HS-5 (cell line): ENCODE measurements around the gene TMEM17.

Source experiments
- DNase-seq: peaks from one replicate; pipeline ENCODE4 v3.0.0-alpha.2; 2012; ENCODE audit warnings: low read depth

Gene TMEM17

GRCh38 chr2:62455957-62456692 lies 49.9 kb downstream of the TMEM17 start:
- DNase-seq: no peak

DNA sequence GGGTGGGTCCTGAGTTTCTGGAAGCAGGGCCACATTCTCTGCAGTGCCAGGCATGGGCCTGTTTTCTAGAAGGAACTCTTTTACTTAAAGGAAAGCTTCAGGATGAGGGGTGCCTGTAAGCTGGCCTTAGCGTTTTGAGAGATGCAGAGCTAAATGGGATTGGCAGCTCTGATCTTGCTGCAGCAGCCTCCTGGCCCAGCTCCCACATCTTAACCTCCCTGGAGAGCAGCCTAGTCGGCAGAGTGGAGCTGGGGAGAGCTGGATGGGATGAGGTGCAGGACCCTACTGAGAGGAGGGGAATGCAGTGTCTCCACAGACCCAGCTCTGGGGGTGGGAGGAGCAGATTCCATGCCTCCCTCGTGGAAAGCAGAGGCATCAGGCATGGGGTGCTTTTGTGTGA lies 52.0 kb downstream of the TMEM17 start:
- no peak for DNase-seq

DNA sequence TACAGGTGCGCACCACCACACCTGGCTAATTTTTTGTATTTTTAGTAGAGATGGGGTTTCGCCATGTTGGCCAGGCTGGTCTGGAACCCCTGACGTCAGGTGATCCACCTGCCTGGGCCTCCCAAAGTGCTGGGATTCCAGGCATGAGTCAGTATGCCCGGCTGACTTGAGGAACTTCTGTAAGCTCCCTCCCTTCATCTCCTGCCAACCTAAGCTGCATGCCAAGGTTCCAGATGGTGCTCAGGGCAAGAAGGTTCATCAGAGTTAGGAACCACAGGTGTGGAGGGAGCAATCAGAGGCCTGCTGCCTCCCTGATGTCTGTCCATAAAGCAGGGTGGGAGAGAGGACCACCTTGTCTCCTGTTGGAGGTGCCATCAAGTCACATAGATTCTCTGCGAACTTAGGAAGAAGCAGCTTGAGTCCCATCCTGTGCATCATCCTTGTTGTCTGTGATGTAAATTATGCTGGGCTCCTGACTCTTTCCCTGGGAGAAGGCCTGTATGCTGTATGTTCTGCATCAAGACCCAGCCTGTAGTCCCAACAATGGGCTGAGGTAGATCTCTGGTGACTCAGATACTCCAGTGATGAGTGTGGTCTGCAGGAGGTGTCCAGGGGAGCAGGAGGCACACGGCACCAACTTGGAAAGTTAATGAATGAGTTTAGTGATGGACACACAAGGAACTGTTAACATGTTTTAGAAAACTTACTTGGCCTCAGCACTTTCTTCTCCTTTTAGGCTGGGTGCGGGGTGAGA lies 53.1 kb downstream of the TMEM17 start:
- DNase-seq: no peak

DNA sequence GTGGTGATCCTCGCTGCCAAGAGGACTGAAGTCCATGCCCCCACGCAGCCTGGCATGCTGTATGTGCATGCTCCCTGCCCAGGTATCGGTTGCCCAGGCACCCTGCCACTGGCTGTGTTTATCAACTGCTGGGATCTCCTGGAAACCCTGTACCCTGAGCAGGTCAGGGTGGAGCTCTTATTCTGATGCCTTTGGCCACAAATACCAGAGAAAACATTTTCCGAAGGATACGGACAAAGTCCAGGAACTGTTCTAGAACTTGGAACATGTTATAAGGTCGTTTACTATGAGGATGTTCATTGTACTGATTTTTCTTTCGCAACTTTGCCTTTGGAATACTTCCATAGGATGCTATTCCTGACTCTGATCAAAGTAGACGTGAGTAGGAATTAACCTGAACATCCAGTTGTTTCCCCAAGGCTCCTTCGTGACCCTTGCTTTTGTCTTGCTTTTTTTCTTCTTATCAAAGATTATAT lies 55.2 kb downstream of the TMEM17 start:
- no peak for DNase-seq
